ENCODE data around the gene MGAT5. TPM values are rescaled to one million over a fixed set of nuclear protein-coding genes. Genes with fewer than 3 reads are reported as not detected.
"Not testable (repeated sequence)": the region's sequence is repeated elsewhere in the genome, so short reads cannot be mapped to it uniquely, and the experiment has no call there.

Gene MGAT5
- polyA plus RNA-seq, 4 donors: 5.6 to 27.4 (median 12.3) TPM

DNA sequence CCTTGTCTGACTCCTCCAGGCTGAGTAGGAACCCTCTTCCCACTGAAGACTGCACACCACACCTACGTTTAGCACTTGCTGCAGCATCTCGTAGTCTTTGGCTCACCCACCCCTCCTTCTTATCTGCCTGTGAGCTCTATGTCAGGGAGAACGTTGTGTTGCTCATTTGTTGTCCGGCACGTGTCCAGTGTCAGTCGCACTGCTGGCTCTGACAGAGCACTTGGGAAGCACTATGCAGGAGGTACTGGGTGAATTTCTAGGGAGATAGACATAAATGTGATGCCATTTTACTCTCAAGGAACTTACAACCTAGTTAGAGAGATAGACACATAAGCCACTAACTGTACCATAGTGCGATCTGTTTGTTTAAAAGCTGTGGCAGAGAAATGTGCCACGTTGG, 223.1 kb downstream of the MGAT5 start:
- not testable (repeated sequence) for FAIRE-seq; H3K36me3 ChIP-seq (ENCODE audit: control insufficient read depth in 3 of 3, insufficient read depth in 2 of 3, low read depth in 1 of 3, low read length in 3 of 3); H3K4me3 ChIP-seq (ENCODE audit: low read depth in 1 of 3, low read length in 3 of 3); H3K4me1 ChIP-seq (ENCODE audit: control insufficient read depth in 3 of 3, insufficient read depth in 2 of 3, low read depth in 1 of 3, low read length in 2 of 3); H3K27ac ChIP-seq (ENCODE audit: low read depth in 1 of 3, low read length in 2 of 3); H3K9me3 ChIP-seq (ENCODE audit: control insufficient read depth in 2 of 2, insufficient read depth in 1 of 2, low read depth in 1 of 2, low read length in 1 of 2); H3K27me3 ChIP-seq (ENCODE audit: control insufficient read depth in 3 of 3, insufficient read depth in 3 of 3, low read length in 3 of 3); DNase-seq
- 85 to 87% (median 86%) methylated on average over 8 of the region's 8 CpGs for WGBS, 3 donors

DNA sequence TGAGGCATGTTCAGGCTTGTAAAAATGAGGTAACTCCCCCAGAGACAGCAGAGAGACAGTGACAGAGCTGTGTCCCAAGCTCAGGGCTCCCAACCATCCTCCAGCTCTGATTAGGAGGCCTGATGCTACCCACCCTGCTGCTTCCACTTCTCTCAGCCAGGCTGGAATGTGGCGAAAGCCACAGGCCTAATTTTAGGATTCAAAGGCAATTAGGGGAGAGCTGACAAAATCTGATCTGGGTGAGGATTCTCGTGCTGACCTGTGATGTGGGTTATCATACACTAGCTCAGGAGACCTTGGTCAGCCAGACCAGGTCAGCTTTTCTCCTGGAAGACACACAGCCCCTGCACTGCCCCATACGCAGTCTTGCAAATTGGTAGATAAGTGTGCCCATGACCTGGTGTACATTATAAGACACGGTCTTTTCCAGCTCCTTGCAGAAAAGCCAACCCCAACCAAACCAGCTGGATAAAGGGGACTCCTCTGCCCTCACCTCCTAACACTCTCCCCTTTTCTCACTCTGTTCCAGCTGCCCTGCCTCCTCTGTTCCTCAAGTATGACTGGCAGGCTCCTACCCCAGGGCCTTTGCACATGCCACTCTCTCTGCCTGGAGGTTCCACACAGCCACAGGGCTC, 225.9 kb downstream of the MGAT5 start:
- DNase-seq (no peak), FAIRE-seq (no peak)
- no peak overlapping the region for H3K4me3 ChIP-seq (ENCODE audit: low read depth in 1 of 3, low read length in 3 of 3)
- H3K4me1 ChIP-seq (ENCODE audit: control insufficient read depth in 3 of 3, insufficient read depth in 2 of 3, low read depth in 1 of 3, low read length in 2 of 3): no peaks in the 10 kb centered on the region
- no peak overlapping the region for H3K27ac ChIP-seq (ENCODE audit: low read depth in 1 of 3, low read length in 2 of 3)
- 81 to 84% (median 82%) methylated on average over 4 of the region's 4 CpGs for WGBS, 3 donors
- no peaks in the 10 kb centered on the region for H3K27me3 ChIP-seq (ENCODE audit: control insufficient read depth in 3 of 3, insufficient read depth in 3 of 3, low read length in 3 of 3)
- H3K9me3 ChIP-seq (ENCODE audit: control insufficient read depth in 2 of 2, insufficient read depth in 1 of 2, low read depth in 1 of 2, low read length in 1 of 2): no peaks in the 10 kb centered on the region
- no peaks in the 10 kb centered on the region for H3K36me3 ChIP-seq (ENCODE audit: control insufficient read depth in 3 of 3, insufficient read depth in 2 of 3, low read depth in 1 of 3, low read length in 3 of 3)

DNA sequence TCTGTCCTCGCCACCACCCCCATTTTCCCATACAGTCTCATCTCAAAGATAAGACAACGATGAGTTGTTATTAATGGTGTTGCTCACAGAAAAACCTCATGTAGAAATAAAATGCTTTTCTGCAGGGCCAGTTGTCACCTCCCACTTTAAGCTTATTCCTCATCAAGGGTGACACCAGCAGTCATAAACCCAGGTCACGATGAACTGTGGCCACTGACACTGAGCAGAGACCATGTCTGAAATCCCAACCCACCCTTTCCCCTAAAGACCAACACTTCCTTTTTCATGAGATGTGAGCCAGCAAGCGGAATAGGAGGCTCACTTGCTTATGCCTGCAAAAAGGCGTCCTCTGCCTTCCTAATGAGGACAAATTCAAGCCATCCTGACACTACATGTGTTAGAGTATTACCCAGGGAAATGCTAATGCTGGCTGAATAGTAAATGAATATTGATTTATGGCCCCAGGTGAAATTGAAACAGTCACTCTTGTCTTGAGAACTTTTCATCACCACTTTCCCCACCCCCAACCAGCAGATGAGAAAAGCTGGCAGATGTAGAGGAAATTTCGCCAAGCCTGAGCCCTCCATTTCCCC, 228.4 kb downstream of the MGAT5 start:
- DNase-seq: no peak
- Histone ChIP-seq H3K4me3 (ENCODE audit: low read depth in 1 of 3, low read length in 3 of 3) (no peak overlapping the region), H3K9me3 (ENCODE audit: control insufficient read depth in 2 of 2, insufficient read depth in 1 of 2, low read depth in 1 of 2, low read length in 1 of 2) (no peaks in the 10 kb centered on the region), H3K27me3 (ENCODE audit: control insufficient read depth in 3 of 3, insufficient read depth in 3 of 3, low read length in 3 of 3) (no peaks in the 10 kb centered on the region), H3K4me1 (ENCODE audit: control insufficient read depth in 3 of 3, insufficient read depth in 2 of 3, low read depth in 1 of 3, low read length in 2 of 3) (no peaks in the 10 kb centered on the region), H3K36me3 (ENCODE audit: control insufficient read depth in 3 of 3, insufficient read depth in 2 of 3, low read depth in 1 of 3, low read length in 3 of 3) (no peaks in the 10 kb centered on the region), H3K27ac (ENCODE audit: low read depth in 1 of 3, low read length in 2 of 3) (no peak overlapping the region)
- no peak for FAIRE-seq
- 80 to 84% (median 81%) methylated on average over 6 of the region's 6 CpGs for WGBS, 3 donors

DNA sequence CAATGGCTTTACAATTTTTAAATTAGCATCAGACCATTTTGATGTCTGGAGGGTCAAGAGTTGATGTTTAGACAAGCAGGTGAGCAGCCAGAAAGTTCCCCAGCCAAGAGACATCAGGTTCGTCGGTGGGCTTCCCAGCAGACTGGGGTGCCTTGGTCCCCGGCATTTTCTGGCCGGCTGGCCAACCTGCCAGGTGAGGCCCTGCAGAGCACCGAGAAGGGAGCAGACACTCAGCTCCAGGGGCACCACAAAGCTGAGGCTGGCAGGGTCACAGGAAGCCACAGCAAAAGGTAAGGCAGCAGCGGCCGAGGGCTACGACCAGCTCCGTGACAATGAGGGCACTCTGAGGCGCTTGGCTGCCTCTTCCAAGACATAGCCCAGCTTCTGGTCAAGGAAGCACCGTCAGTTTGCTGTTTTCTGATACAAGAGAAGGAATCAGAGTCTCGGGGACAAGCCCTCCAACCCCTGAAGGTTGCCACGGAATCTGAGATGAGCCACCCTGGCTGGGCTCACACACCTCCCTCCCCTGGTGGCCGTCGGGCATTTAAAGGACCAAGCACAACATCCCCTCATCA, 229.0 kb downstream of the MGAT5 start:
- no peak for FAIRE-seq
- WGBS, 3 donors: 83 to 88% (median 87%) methylated on average over 15 of the region's 15 CpGs
- H3K36me3 ChIP-seq (ENCODE audit: control insufficient read depth in 3 of 3, insufficient read depth in 2 of 3, low read depth in 1 of 3, low read length in 3 of 3): no peaks in the 10 kb centered on the region

DNA sequence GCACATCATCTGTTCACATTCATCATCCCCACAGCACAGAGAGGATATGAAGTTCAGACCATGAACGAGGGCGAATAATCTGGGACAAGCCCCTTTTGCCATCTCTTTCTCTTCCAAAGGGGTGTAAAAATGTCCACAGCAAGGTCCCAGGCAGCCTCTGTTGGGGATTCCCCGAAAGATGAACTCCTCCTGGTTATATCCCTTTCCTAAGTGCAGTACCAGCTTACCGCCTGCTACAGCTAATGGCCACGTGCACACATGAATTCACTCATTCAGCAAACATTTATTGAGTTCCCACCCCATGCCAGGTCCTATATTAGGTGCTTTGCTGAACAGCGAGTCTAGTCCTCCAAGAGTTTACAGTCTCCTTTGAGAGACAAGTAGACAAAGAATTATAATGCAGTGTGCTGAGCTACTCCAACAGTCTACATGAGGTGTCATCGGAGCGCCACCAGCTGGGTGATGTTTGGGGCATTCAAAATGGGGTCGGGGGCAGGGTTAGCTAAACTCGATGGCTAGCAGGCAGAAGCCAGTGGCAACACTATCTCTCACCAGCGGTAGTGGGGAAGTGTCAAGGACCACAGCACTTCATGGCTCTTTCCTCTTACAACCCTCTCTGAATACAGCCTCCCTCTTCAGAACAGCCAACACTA, 236.0 kb downstream of the MGAT5 start:
- H3K4me1 ChIP-seq (ENCODE audit: control insufficient read depth in 3 of 3, insufficient read depth in 2 of 3, low read depth in 1 of 3, low read length in 2 of 3): no peaks in the 10 kb centered on the region
- peaks cover 0 to 6% (median 2%) of the 10 kb centered on the region in 3 donors for H3K27me3 ChIP-seq (ENCODE audit: control insufficient read depth in 3 of 3, insufficient read depth in 3 of 3, low read length in 3 of 3)
- 82 to 85% (median 83%) methylated on average over 11 of the region's 11 CpGs for WGBS, 3 donors
- H3K9me3 ChIP-seq (ENCODE audit: control insufficient read depth in 2 of 2, insufficient read depth in 1 of 2, low read depth in 1 of 2, low read length in 1 of 2): no peaks in the 10 kb centered on the region
- no peak overlapping the region for H3K27ac ChIP-seq (ENCODE audit: low read depth in 1 of 3, low read length in 2 of 3)
- no peaks in the 10 kb centered on the region for H3K36me3 ChIP-seq (ENCODE audit: control insufficient read depth in 3 of 3, insufficient read depth in 2 of 3, low read depth in 1 of 3, low read length in 3 of 3)
- FAIRE-seq (no peak), DNase-seq (no peak)
- H3K4me3 ChIP-seq (ENCODE audit: low read depth in 1 of 3, low read length in 3 of 3): no peak overlapping the region

More for the DNA sequence above, 229.0 kb downstream of the MGAT5 start:
- Histone ChIP-seq H3K27ac (ENCODE audit: low read depth in 1 of 3, low read length in 2 of 3) (no peak overlapping the region), H3K4me1 (ENCODE audit: control insufficient read depth in 3 of 3, insufficient read depth in 2 of 3, low read depth in 1 of 3, low read length in 2 of 3) (no peaks in the 10 kb centered on the region), H3K4me3 (ENCODE audit: low read depth in 1 of 3, low read length in 3 of 3) (no peak overlapping the region), H3K9me3 (ENCODE audit: control insufficient read depth in 2 of 2, insufficient read depth in 1 of 2, low read depth in 1 of 2, low read length in 1 of 2) (no peaks in the 10 kb centered on the region), H3K27me3 (ENCODE audit: control insufficient read depth in 3 of 3, insufficient read depth in 3 of 3, low read length in 3 of 3) (no peaks in the 10 kb centered on the region)
- no peak for DNase-seq

DNA sequence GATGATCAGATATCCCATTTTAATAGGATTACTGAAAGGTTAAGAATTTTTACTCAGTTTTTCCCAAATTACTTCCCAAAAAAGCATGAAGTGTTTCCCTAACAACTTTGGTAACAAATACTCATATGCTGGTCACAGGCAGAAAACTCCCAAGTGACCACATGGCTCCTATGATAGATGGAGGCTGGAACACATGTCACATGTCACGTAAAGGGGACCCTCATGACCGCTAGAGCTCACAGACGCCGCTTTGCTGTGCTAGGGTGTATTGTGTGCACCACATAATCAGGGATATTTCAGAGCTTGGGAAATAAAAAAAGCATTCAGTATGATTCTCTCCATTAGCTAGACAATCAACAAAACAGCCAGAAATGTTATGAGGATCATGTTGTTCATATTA, 236.7 kb downstream of the MGAT5 start:
- DNase-seq (no peak), FAIRE-seq (no peak)
- Histone ChIP-seq H3K36me3 (ENCODE audit: control insufficient read depth in 3 of 3, insufficient read depth in 2 of 3, low read depth in 1 of 3, low read length in 3 of 3) (no peaks in the 10 kb centered on the region), H3K4me1 (ENCODE audit: control insufficient read depth in 3 of 3, insufficient read depth in 2 of 3, low read depth in 1 of 3, low read length in 2 of 3) (no peaks in the 10 kb centered on the region), H3K4me3 (ENCODE audit: low read depth in 1 of 3, low read length in 3 of 3) (no peak overlapping the region), H3K27me3 (ENCODE audit: control insufficient read depth in 3 of 3, insufficient read depth in 3 of 3, low read length in 3 of 3) (peaks cover 0 to 6% (median 2%) of the 10 kb centered on the region in 3 donors), H3K9me3 (ENCODE audit: control insufficient read depth in 2 of 2, insufficient read depth in 1 of 2, low read depth in 1 of 2, low read length in 1 of 2) (no peaks in the 10 kb centered on the region), H3K27ac (ENCODE audit: low read depth in 1 of 3, low read length in 2 of 3) (no peak overlapping the region)
- 90 to 96% (median 95%) methylated on average over 4 of the region's 4 CpGs for WGBS, 3 donors

DNA sequence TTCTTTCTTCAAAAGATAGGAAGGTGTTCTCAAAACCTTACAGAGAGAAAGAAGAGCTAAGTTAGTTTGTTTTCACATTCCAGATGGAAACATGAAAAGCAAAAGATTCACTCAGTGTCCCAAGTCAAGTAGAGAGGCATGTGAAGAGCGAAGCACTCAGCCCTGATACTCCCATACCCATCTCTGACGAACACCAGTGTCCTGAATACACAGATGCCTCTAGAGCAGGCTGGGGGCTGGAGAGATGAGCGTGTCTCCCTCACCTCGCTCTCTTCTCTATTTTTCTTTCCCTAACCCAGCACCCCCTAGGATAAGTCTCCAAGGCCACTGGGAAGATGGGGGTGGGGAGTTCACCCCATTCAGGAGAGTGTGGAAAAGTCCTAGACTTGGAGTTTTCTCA, 237.2 kb downstream of the MGAT5 start:
- Histone ChIP-seq H3K4me1 (ENCODE audit: control insufficient read depth in 3 of 3, insufficient read depth in 2 of 3, low read depth in 1 of 3, low read length in 2 of 3) (no peaks in the 10 kb centered on the region), H3K27ac (ENCODE audit: low read depth in 1 of 3, low read length in 2 of 3) (no peak overlapping the region), H3K27me3 (ENCODE audit: control insufficient read depth in 3 of 3, insufficient read depth in 3 of 3, low read length in 3 of 3) (peaks cover 0 to 6% (median 2%) of the 10 kb centered on the region in 3 donors), H3K4me3 (ENCODE audit: low read depth in 1 of 3, low read length in 3 of 3) (no peak overlapping the region), H3K9me3 (ENCODE audit: control insufficient read depth in 2 of 2, insufficient read depth in 1 of 2, low read depth in 1 of 2, low read length in 1 of 2) (no peaks in the 10 kb centered on the region), H3K36me3 (ENCODE audit: control insufficient read depth in 3 of 3, insufficient read depth in 2 of 3, low read depth in 1 of 3, low read length in 3 of 3) (no peaks in the 10 kb centered on the region)
- WGBS, 3 donors: 80 to 82% (median 82%) methylated on average over 4 of the region's 4 CpGs
- DNase-seq (no peak), FAIRE-seq (no peak)

DNA sequence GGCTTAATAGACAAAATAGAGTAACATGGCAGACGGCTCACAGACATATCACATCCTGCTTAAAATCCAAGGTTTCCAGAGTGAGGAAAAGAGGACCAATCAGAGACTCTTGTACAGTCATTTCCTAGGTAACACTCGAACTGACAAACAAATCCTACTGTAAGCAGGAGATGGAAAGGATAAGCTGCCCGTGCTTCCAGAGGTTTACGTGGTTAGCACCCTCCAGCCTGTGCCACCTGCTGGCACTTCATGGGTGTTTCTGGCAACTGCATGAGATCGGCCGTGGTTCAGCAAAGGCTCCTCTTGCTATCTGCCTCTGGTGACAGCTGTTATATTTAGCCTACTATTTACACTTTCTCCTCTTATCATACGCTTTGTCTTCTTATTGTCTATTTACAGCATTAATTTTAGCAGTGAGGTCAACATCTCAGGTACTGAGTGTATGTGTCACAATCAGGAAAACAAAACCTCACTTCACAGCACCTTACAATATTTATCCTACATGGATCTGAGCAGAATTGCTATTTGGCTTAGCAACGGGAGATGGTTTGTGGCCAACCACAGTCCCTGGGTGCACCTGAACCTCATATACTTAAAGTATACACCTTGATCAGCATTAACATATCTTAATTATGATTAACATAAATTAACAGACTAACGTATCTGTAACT, 238.0 kb downstream of the MGAT5 start:
- DNase-seq (peak; percentile 21 to 49), FAIRE-seq (no peak)
- Histone ChIP-seq H3K36me3 (ENCODE audit: control insufficient read depth in 3 of 3, insufficient read depth in 2 of 3, low read depth in 1 of 3, low read length in 3 of 3) (no peaks in the 10 kb centered on the region), H3K9me3 (ENCODE audit: control insufficient read depth in 2 of 2, insufficient read depth in 1 of 2, low read depth in 1 of 2, low read length in 1 of 2) (no peaks in the 10 kb centered on the region), H3K4me1 (ENCODE audit: control insufficient read depth in 3 of 3, insufficient read depth in 2 of 3, low read depth in 1 of 3, low read length in 2 of 3) (no peaks in the 10 kb centered on the region), H3K4me3 (ENCODE audit: low read depth in 1 of 3, low read length in 3 of 3) (no peak overlapping the region), H3K27me3 (ENCODE audit: control insufficient read depth in 3 of 3, insufficient read depth in 3 of 3, low read length in 3 of 3) (peaks cover 0 to 6% (median 2%) of the 10 kb centered on the region in 3 donors), H3K27ac (ENCODE audit: low read depth in 1 of 3, low read length in 2 of 3) (no peak overlapping the region)
- 14 to 30% (median 20%) methylated on average over 9 of the region's 9 CpGs for WGBS, 3 donors

Data from small intestine (tissue), 7 donors.